ENCODE results near the gene LAMA3.

DNA sequence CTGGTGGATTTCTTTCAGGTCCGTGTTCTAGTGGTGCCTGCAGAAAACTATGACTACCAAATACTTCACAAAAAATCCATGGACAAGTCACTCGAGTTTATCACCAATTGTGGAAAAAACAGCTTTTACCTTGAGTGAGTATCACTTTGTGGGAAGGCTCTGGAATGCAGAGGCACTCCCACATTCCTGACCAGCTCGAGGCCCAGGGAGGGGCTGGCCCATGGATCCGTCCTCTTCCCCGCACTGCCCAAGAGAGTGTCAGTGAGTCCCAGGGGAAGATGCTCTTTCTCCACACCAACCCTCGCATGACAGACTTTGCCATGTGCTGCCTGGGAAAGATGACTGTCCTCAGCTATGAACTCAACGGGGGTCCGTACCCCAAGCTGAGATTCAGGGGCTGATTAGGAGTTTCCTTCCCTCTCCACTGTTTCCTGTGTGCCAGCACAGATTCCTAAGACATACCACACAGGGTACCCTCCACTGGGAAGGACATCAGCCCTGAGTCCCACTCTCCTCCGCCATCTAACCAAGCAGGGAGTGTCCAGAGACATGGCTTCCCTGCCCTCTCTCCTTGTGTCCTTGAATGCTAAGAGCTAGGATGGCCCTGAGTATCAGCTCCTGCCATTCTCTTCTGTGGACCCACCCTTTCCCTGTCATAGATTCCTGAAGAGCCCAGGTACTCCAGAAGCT lies 155.9 kb downstream of the LAMA3 start:
- TF ChIP-seq, protein P1, sequence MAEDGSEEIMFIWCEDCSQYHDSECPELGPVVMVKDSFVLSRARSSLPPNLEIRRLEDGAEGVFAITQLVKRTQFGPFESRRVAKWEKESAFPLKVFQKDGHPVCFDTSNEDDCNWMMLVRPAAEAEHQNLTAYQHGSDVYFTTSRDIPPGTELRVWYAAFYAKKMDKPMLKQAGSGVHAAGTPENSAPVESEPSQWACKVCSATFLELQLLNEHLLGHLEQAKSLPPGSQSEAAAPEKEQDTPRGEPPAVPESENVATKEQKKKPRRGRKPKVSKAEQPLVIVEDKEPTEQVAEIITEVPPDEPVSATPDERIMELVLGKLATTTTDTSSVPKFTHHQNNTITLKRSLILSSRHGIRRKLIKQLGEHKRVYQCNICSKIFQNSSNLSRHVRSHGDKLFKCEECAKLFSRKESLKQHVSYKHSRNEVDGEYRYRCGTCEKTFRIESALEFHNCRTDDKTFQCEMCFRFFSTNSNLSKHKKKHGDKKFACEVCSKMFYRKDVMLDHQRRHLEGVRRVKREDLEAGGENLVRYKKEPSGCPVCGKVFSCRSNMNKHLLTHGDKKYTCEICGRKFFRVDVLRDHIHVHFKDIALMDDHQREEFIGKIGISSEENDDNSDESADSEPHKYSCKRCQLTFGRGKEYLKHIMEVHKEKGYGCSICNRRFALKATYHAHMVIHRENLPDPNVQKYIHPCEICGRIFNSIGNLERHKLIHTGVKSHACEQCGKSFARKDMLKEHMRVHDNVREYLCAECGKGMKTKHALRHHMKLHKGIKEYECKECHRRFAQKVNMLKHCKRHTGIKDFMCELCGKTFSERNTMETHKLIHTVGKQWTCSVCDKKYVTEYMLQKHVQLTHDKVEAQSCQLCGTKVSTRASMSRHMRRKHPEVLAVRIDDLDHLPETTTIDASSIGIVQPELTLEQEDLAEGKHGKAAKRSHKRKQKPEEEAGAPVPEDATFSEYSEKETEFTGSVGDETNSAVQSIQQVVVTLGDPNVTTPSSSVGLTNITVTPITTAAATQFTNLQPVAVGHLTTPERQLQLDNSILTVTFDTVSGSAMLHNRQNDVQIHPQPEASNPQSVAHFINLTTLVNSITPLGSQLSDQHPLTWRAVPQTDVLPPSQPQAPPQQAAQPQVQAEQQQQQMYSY (CRISPR knock-in tag; IDR thresholded peaks at IDR 0.05) = no peak
- TF ChIP-seq ESRRA (IDR thresholded peaks at IDR 0.05; ENCODE audit: low read length) = no peak
- no peak for TF ChIP-seq EP300 (IDR thresholded peaks at IDR 0.05; ENCODE audit: borderline replicate concordance in 1 of 2, control insufficient read depth in 1 of 2, low read depth in 2 of 2, low read length in 2 of 2)

Data from GM12878 (cell line).